Hippocampal formation (tissue), 2 donors: ENCODE results near the gene NECTIN1.

Experiments
- DNase-seq, 2 donors: peaks; one replicate each; lab custom pipeline; 2025; lab: John Stamatoyannopoulos, UW

NECTIN1 gene

GRCh38 chr11:119693253-119693815, 35.7 kb downstream of the NECTIN1 start:
- no peak for DNase-seq

- DNase-seq = no peak
Measured at GRCh38 chr11:119692540-119692820, 36.5 kb downstream of the NECTIN1 start.

DNA sequence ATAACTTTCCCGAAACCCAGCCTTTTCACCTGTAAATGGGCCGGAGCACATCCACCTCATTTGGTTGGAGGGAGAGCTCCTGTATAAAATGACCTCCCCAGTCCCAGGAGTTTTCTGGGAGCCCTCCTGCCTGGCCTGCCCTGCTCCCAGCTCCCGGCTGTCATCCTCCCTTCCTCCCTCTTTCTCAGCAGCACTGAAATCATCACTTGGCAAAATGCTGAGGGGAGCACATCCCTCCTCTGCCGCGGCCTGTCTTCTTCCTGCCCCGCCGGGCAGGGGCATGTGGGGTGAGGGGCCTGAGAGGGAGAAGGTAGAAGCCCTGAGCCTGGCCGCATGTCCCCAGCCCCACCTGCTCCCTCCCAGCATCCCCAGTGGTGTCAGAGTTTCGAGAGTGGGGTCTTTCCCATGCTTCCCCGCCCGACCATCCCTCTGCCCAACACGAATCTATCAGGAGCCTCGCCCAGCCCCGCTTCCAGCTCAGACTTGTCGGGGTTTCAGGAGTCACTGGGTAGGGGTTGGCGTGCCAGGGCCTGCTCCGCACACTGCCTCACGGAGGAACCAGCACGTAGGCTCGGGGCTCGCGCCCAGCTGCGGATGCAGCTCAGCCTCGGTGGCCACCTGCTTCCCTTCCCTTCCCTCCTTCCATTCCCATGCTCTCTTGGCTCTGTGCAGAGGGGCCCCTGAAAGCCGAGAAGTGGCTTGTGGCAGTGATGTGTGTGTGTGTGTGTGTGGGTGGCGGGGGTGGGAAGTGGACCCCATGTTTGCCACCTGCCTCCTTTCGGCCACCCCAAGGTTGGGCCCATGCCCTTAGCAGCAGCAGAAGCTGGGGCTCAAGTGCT, 37.1 kb downstream of the NECTIN1 start:
- no peak for DNase-seq

DNA sequence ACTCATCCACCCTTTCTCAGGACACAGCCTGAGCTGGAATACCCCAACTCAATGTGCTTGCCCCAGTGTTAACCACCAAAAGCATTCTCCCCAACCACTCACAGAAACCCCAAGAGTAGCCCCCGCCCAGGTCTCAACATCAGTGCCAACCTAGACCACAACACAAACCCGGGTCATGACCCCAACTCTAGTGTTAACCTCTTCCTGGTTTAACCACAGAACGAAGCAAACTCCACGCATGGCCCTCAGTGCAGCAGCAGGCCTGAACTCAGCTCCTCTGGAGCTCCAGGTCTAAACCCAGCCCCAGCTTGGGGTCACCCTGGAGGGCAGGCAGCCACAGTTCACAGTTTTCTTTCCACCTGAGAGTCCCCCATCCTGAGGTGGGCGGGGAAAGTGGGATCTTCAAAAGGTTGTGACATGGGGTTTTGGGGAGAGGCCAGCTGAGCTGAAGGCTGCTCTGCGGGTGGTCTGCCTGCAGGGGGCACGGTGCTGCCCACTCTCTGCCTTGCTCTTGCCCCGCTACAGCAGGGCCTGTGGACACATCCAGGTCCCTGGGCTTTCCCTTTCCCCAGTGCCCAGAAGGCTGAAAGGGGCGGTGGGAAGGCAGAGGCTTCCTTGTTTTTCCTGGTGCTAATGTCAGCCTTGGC, 37.9 kb downstream of the NECTIN1 start:
- DNase-seq = no peak

- DNase-seq = no peak
Measured at GRCh38 chr11:119689302-119689701, 39.7 kb downstream of the NECTIN1 start.

- DNase-seq = no peak
Measured at GRCh38 chr11:119688356-119688755, 40.6 kb downstream of the NECTIN1 start.

GRCh38 chr11:119687373-119688046, 41.5 kb downstream of the NECTIN1 start:
- DNase-seq = no peak

- no peak for DNase-seq
Measured at GRCh38 chr11:119686177-119686882, 42.7 kb downstream of the NECTIN1 start.

GRCh38 chr11:119685111-119685746, 43.8 kb downstream of the NECTIN1 start:
- DNase-seq = no peak

- no peak for DNase-seq
Measured at GRCh38 chr11:119684361-119685110, 44.5 kb downstream of the NECTIN1 start.

GRCh38 chr11:119683783-119684182, 45.2 kb downstream of the NECTIN1 start:
- no peak for DNase-seq

DNA sequence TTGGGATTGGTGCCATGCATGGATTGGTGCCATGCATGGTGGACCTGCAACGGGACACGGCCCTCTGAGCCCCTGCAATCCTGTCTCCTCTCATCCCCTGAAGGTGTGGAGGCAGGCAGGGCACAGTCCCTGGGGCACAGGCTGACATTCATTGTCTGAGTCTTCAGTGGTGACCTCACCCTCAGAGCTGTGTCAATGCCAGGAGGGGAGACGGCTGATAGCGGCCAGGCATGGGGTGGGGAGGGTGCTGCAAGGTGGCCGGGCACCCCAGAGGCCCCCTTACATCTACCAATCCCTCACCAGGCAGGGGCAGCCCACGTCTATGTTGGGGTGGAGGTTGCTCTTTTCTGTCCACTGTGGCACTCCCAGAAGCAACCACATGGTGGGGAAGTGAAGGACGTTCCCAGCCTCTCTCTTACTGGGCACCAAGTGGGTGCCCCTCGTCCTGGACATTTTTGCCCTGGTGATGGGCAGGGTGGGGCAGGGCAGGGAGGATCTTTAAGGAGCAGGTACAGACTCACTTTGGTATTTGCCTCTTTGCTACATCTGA, 47.6 kb downstream of the NECTIN1 start:
- DNase-seq = no peak

DNA sequence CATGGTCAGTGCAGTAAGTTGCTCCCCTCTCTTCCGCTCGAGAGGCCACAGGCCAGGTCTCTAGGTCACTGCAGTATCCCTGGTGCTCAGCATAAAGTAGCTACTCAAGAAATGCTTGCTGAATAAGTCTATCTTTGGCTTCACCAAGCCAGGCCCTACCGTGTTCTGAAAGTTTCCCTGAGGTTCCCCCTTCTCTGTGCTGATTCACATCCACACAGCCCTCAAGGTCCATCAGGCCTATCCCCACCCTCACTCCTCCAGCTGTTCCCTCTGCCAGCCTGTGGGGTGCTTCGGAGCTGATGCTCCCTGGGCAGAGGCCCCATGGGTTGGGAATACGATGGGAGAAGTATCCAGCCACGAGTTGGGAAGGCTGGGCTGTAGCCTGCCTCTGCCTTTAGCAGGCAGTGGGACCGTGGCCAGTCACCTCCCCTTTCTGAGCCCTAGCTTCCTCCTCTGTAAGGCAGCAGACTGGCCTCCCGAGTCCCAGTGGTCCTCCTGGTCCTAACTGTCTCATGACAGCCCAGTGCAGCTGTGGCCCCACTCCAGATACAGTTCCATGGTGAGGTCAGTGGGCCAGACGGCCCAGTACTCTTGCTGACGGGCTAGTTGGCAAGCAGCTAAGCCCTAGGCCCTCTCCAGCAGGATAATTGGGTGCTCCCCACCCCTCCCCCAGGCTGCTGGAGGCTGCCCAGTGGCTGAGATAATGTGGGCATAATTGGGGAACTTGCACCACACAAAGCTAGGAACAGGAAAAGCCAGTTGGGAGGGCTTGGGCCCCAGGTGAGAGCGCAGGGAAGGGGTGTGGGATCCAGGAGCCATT, 48.2 kb downstream of the NECTIN1 start:
- DNase-seq = no peak

DNA sequence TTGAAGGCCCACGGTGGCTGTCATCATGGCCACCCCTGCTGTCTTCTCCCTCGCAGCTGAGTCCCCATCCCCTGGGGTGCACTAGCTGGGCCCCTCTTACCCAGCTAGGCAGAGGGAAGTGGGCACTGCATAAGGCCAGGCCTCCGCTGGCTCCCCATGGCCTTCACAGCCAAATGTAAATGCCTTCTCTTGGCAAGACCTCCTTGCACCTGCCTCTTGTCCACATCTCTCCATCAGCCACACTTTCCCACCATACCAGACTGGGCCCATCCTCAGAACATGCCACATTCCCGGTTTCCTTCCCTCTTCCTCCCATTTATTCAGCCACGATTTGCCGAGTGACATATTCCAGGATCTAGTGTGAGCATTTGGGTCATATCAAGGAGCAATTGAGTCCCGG, 49.7 kb downstream of the NECTIN1 start:
- no peak for DNase-seq

- no peak for DNase-seq
Measured at GRCh38 chr11:119678351-119678750, 50.6 kb downstream of the NECTIN1 start.

DNA sequence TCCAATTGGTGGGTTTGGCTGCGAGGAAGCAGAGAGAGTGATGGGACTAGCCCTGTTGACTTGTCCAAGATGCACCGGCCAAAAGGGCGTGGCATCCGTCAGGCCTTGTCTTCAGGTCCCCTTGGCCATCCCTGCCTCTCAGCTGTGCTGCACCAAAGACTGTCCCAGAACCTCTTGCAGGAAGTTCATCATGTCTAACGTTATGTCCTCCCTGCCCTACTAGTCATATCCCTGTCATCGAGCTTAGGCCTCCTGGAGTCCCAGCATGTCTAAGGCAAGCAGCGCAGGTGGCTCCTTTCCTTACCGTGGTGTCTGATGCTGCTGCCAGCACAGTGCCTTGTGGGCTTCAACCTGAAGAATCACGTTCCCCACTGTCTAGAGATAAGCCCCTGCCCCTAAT, 51.2 kb downstream of the NECTIN1 start:
- DNase-seq = no peak

- DNase-seq = no peak
Measured at GRCh38 chr11:119676461-119677020, 52.5 kb downstream of the NECTIN1 start.

DNA sequence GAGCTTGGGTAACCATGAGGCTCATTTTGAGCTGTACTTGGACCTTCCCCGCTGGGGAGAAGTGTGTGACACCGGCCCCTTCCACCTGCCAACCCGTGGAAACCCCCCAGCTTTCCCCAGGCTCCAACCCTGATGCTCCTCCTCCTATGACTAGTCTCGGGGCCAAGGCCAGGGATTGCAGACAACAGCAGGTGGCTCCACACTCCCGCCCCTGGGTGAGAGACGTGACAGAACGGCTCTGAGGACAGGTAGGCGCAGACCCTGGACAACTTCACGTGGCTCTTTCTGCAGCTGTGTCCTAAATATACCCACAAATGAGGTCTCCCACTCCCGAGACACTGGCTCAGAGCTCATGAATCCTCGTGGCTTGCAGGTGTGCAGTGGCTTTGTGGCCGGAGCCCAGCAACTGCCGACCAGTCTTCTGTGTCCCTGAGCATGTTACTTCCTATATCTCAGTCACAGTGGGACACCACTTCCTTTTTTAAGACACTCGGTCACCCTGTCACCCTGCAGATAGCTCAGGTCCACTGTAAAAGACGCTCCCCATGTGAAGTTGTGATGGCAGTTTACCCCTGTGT, 55.2 kb downstream of the NECTIN1 start:
- no peak for DNase-seq
